PC-9 (cell line): ENCODE measurements around the gene ELK3.
"Not testable (repeated sequence)": the region's sequence is repeated elsewhere in the genome, so short reads cannot be mapped to it uniquely, and the experiment has no call there.

ENCODE experiments used
- EZH2 ChIP-seq: fragments of 200-600 bp; sonication (generic); IDR thresholded peaks from 2 replicates; pipeline ENCODE4 v1.8.0; 2017; ENCODE audit warnings: antibody characterized with exemption, low read depth
- TF ChIP-seq, protein P1 (sequence below): fragments of 200-600 bp; sonication (generic); conservative IDR thresholded peaks from 2 replicates; pipeline ENCODE4 v1.6.1; 2017; ENCODE audit warnings: mixed run types, antibody characterized with exemption, mild to moderate bottlenecking, moderate library complexity

- TF ChIP-seq, protein P1, sequence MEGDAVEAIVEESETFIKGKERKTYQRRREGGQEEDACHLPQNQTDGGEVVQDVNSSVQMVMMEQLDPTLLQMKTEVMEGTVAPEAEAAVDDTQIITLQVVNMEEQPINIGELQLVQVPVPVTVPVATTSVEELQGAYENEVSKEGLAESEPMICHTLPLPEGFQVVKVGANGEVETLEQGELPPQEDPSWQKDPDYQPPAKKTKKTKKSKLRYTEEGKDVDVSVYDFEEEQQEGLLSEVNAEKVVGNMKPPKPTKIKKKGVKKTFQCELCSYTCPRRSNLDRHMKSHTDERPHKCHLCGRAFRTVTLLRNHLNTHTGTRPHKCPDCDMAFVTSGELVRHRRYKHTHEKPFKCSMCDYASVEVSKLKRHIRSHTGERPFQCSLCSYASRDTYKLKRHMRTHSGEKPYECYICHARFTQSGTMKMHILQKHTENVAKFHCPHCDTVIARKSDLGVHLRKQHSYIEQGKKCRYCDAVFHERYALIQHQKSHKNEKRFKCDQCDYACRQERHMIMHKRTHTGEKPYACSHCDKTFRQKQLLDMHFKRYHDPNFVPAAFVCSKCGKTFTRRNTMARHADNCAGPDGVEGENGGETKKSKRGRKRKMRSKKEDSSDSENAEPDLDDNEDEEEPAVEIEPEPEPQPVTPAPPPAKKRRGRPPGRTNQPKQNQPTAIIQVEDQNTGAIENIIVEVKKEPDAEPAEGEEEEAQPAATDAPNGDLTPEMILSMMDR: not testable (repeated sequence)
- not testable (repeated sequence) for TF ChIP-seq EZH2
These were observed 123.6 kb downstream of the ELK3 start for GRCh38 chr12:96317801-96318200.
